Kidney epithelial cell (primary cell): ENCODE results near the gene SMIM43. TPM values are rescaled to one million over a fixed set of nuclear protein-coding genes. Genes with fewer than 3 reads are reported as not detected.

ENCODE experiments used
- DNase-seq: peaks from one replicate; pipeline ENCODE4 v3.0.0-alpha.2; 2010; ENCODE audit warnings: low read depth
- H3K27me3 ChIP-seq: 2 replicates; pipeline ENCODE4 v1.6.0; 2011; ENCODE audit warnings: low read length; ENCODE audit not compliant: control insufficient read depth, insufficient read depth
- H3K36me3 ChIP-seq: 2 replicates; pipeline ENCODE4 v1.5.1; 2011; ENCODE audit warnings: low read length; ENCODE audit not compliant: control insufficient read depth, insufficient read depth
- H3K4me3 ChIP-seq: 2 replicates; pipeline ENCODE4 v1.5.1; 2011; ENCODE audit warnings: low read depth, mild to moderate bottlenecking, control low read depth, low read length
- total RNA-seq: library from RNA; depleted of rRNA; stranded (reverse); fragments of >200 nt; gene quantifications from 2 replicates; pipeline ENCODE4 v1.2.3, GENCODE V29; 2015
- TF ChIP-seq, protein P1 (sequence below): IDR thresholded peaks from 2 replicates; pipeline ENCODE4 v1.5.1; 2011; ENCODE audit warnings: mild to moderate bottlenecking, moderate library complexity, low read length, control low read depth, inconsistent platforms; ENCODE audit not compliant: insufficient read depth, poor library complexity, severe bottlenecking

SMIM43 gene
- total RNA-seq, 1 donor from 2014 or later = not detected

DNA sequence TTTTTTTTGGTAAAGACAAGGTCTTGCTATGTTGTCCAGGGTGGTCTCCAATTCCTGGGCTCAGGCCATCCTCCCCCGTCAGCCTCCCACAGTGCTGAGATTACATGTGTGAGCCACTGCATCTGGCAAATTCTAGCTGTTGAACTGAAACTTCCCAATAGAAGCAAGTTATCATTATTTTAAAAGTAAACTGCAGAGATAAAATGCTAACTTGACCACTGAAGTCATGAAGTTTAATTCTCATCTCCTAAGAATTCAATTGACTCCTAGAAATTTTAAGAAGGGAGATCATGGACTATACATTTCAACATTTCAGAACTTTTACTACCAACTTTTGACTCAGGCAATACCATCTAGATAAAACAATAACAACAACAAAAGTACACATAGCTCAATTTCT is 24.5 kb upstream of the SMIM43 start:
- no peak for DNase-seq
- no peak overlapping the region for H3K4me3 ChIP-seq
- TF ChIP-seq, protein P1, sequence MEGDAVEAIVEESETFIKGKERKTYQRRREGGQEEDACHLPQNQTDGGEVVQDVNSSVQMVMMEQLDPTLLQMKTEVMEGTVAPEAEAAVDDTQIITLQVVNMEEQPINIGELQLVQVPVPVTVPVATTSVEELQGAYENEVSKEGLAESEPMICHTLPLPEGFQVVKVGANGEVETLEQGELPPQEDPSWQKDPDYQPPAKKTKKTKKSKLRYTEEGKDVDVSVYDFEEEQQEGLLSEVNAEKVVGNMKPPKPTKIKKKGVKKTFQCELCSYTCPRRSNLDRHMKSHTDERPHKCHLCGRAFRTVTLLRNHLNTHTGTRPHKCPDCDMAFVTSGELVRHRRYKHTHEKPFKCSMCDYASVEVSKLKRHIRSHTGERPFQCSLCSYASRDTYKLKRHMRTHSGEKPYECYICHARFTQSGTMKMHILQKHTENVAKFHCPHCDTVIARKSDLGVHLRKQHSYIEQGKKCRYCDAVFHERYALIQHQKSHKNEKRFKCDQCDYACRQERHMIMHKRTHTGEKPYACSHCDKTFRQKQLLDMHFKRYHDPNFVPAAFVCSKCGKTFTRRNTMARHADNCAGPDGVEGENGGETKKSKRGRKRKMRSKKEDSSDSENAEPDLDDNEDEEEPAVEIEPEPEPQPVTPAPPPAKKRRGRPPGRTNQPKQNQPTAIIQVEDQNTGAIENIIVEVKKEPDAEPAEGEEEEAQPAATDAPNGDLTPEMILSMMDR = no peak
- no peaks in the 10 kb centered on the region for H3K27me3 ChIP-seq
- no peaks in the 10 kb centered on the region for H3K36me3 ChIP-seq

DNA sequence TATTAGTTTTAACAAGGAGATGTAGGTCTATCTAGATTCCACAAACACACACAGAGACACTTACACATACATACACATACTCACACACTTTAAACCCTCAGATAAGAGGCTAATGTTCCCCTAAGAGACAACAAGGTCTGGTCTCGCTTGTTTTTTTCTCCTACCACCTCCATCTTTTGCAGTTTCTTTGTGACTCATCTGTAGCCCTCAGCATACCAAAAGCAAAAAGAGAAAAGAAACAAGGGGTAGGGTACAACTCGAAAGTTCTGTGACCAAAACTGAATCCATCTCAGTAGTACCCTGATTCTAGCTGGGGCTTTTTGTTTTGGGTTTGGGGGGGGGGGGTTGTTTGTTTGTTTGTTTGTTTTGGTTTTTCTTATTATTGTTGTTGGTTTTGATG is 23.9 kb upstream of the SMIM43 start:
- TF ChIP-seq, protein P1 = no peak
- no peaks in the 10 kb centered on the region for H3K27me3 ChIP-seq
- no peak for DNase-seq

DNA sequence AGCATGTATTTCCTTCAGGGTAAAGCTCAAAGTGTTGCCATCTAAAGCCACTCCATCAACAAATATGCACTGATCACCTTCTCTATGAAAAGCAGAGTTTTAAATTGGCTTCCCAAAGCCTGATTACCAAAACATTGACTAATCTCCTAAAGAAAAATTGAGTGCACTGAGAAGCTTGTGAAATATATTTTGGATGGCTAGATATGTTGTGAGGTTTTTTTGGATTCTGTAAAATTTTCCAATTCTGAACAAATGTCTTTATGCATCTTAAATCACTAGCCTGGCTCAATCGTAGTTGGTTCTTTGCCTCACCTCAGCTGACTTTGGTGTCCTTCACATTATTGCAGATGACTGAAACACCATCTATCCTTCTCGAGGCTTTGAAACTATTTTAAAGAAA is 21.3 kb upstream of the SMIM43 start:
- DNase-seq = no peak

More for the DNA sequence above, 23.9 kb upstream of the SMIM43 start:
- H3K36me3 ChIP-seq = no peaks in the 10 kb centered on the region
- no peak overlapping the region for H3K4me3 ChIP-seq

DNA sequence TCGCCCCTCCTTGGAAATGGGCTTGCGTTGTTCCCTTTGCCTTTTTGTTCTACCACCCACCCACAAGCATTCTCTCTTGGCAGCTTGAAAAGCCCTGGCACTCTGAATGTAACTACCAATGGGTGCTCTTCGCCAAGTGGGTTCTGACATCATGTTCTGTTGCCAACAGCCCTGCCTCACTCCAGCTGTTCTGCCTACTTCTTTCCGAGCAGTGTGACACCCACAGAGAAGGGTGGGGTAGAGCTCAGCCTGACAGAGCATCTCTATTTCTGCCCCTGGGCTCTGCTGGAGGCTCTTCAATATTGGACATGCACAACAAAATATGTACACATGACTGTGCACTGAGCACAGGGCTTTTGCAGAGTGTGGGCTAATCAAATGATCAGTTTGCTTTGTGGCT is 20.5 kb upstream of the SMIM43 start:
- H3K36me3 ChIP-seq = no peaks in the 10 kb centered on the region
- no peak for DNase-seq
- TF ChIP-seq, protein P1 = no peak
- H3K27me3 ChIP-seq = no peaks in the 10 kb centered on the region
- no peak overlapping the region for H3K4me3 ChIP-seq

More for the DNA sequence above, 21.3 kb upstream of the SMIM43 start:
- H3K27me3 ChIP-seq = no peaks in the 10 kb centered on the region
- TF ChIP-seq, protein P1 = no peak
- no peak overlapping the region for H3K4me3 ChIP-seq
- H3K36me3 ChIP-seq = no peaks in the 10 kb centered on the region

DNA sequence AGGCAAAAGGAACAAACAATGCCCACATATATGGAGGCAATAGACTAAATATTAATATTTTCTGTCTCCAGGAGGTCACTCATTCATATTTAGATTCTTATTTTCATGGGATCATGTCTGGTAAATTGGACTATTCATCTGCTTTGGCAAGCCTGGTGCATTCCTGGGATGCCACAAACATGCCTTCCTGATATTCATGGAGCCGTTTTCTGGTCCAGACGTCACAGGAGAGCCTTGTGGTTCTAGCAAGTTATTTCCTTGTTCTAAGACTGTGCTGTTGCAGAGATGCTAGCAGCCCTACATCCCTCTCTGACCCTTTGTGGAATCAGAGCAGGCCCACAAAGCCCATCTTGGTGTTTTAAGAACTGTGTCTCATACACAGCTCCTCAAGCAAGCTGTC is 20.0 kb upstream of the SMIM43 start:
- Histone ChIP-seq H3K27me3 (no peaks in the 10 kb centered on the region), H3K36me3 (no peaks in the 10 kb centered on the region), H3K4me3 (no peak overlapping the region)
- DNase-seq = peak; percentile 50
- TF ChIP-seq, protein P1 = no peak

DNA sequence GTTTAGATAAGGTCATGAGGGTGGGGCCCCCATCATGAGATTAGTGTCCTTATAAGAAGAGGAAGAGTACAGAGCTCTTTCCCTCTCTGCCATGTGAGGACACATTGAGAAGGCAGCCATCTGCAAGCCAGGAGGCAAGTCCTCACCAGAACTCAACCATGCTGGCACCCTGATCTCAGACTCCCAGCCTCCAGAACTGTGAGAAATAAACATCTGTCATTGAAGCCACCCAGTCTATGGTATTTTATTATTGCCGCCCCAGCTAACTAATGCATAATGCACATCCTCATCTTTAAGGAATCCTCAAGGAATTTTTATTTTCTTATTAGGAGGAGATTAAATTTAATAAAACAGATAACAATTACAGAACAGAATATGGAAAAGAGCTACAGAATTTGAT is 19.4 kb upstream of the SMIM43 start:
- Histone ChIP-seq H3K4me3 (no peak overlapping the region), H3K27me3 (no peaks in the 10 kb centered on the region), H3K36me3 (no peaks in the 10 kb centered on the region)
- TF ChIP-seq, protein P1 = no peak
- no peak for DNase-seq
